BJ (cell line): ENCODE data around the gene OR51I2. TPM values are rescaled to one million over a fixed set of nuclear protein-coding genes. Genes with fewer than 3 reads are reported as not detected.

Experiments used
- CTCF ChIA-PET: fragments of 350-600 bp; formaldehyde crosslinking; extraction: SDS; loops from one replicate; lab custom pipeline; 2021; ENCODE audit warnings: antibody characterized with exemption, inconsistent platforms; lab: Yijun Ruan, JAX
- POLR2A ChIA-PET: fragments of 300-600 bp; sonication (Branson Sonifier 250); formaldehyde crosslinking; extraction: SDS; loops from one replicate; lab custom pipeline; 2021; ENCODE audit warnings: antibody characterized with exemption; lab: Charles Lee
- DNase-seq: peaks from one replicate; pipeline ENCODE4 v3.0.0-alpha.2; 2011; ENCODE audit warnings: low read depth
- H3K27me3 ChIP-seq: 2 replicates; pipeline ENCODE4 v1.6.0; 2011; ENCODE audit warnings: low read length; ENCODE audit not compliant: control insufficient read depth, insufficient read depth
- H3K36me3 ChIP-seq: 2 replicates; pipeline ENCODE4 v1.5.1; 2011; ENCODE audit warnings: low read length; ENCODE audit not compliant: control insufficient read depth, insufficient read depth
- H3K4me3 ChIP-seq: 2 replicates; pipeline ENCODE4 v1.5.1; 2011; ENCODE audit warnings: low read depth, mild to moderate bottlenecking, control low read depth, low read length
- polyA plus RNA-seq: library from polyadenylated mRNA; depleted of rRNA; stranded (reverse); fragments of >200 nt; gene quantifications from 2 replicates; pipeline ENCODE4 v1.2.3, GENCODE V29; 2011
- TF ChIP-seq, protein P1 (sequence below): IDR thresholded peaks from 2 replicates; pipeline ENCODE4 v1.5.1; 2011; ENCODE audit warnings: low read depth, mild to moderate bottlenecking, control low read depth, inconsistent platforms, low read length, moderate library complexity; ENCODE audit not compliant: insufficient read depth

The OR51I2 gene
- polyA plus RNA-seq, 1 experiment = not detected

DNA sequence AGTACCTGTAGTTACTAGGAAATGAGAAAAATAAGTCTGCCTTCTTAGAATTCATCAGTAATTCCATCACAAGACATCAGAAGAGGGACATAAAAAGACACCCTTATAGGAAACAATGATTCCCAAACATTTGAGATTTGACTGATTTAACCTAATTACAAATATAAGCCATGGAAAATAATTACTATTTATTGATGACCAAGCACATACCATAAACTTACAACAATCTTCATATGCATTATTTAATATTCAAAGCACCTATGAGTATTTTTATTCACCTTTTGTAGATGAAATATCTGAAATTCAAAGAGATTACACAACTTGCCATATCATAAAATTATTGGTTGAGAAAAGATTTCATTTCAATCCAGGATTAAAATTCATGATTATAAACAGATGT, 24.8 kb downstream of the OR51I2 start:
- TF ChIP-seq, protein P1, sequence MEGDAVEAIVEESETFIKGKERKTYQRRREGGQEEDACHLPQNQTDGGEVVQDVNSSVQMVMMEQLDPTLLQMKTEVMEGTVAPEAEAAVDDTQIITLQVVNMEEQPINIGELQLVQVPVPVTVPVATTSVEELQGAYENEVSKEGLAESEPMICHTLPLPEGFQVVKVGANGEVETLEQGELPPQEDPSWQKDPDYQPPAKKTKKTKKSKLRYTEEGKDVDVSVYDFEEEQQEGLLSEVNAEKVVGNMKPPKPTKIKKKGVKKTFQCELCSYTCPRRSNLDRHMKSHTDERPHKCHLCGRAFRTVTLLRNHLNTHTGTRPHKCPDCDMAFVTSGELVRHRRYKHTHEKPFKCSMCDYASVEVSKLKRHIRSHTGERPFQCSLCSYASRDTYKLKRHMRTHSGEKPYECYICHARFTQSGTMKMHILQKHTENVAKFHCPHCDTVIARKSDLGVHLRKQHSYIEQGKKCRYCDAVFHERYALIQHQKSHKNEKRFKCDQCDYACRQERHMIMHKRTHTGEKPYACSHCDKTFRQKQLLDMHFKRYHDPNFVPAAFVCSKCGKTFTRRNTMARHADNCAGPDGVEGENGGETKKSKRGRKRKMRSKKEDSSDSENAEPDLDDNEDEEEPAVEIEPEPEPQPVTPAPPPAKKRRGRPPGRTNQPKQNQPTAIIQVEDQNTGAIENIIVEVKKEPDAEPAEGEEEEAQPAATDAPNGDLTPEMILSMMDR = no peak
- ChIA-PET POLR2A (no interaction called here), CTCF (no interaction called here)
- Histone ChIP-seq H3K4me3 (no peak overlapping the region), H3K27me3 (no peaks in the 10 kb centered on the region), H3K36me3 (no peaks in the 10 kb centered on the region)
- DNase-seq = no peak

DNA sequence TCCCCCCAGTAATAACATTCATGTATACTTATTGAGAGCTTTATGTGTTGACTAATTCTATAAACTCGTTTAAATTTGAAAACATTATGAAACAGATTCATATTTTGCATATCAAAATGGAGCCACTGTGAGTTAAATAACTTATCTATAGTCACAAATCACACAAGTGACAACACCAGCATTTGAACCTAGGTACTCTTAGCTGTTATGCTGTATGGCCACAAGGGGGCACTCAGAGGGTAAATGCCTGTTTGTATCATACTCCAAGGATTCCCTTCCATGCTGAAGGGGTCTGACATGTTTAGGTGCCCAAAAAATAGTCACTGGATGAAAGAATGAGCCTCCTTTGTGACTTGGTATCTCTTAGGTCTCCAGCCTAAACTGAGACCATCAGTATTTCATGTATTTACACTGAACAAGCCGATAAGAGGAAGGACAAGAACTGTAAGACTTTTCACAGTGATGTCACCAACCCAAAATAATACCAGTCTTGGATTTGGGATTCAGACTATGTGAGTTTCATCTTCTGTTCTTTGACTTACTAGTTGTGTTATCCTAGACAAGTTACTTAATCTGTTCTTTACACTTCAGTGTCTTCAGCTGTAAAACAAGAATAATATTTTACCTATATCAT, 27.2 kb downstream of the OR51I2 start:
- POLR2A ChIA-PET = no interaction called here
- TF ChIP-seq, protein P1 = peak; percentile 83
- H3K27me3 ChIP-seq = no peaks in the 10 kb centered on the region
- H3K4me3 ChIP-seq = no peak overlapping the region
- CTCF ChIA-PET = interaction anchor here (0.6 to 2.5 kb wide), 24 partner anchors 9 to 887 kb away, joined by 3 to 14 read pairs (median 4); partner anchors contain the start of genes OR51I2 and OR52N2
- H3K36me3 ChIP-seq = no peaks in the 10 kb centered on the region
- DNase-seq = no peak

- TF ChIP-seq, protein P1 = no peak
- H3K4me3 ChIP-seq = no peak overlapping the region
- CTCF ChIA-PET = interaction anchor here (2.6 kb wide), 1 partner anchor 10 kb away, joined by 12 read pairs; no protein-coding TSS in a partner anchor
- POLR2A ChIA-PET = no interaction called here
- no peaks in the 10 kb centered on the region; the same call in none of the 2 replicates for H3K27me3 ChIP-seq
- H3K36me3 ChIP-seq = no peaks in the 10 kb centered on the region
- no peak for DNase-seq
These were observed 36.9 kb downstream of the OR51I2 start for GRCh38 chr11:5486003-5486402.

DNA sequence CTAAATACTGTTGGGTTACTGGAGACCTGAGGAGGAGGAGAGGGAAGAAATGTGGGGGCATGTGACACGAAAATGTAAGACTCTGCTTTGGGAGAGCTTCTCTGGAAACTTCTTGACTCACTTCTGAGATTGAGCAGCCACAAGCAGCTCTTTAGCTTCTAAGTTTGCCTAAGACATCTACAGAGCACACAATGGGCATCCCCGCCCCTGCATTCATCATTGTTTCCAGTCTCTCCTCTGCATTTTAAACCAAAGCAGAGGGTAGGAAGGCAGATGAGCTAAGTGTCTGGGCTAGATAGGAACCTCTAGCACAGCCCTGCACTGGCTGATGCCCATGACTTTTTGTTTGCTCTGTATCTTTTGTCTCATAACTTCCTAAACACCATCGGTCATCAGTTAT, 37.3 kb downstream of the OR51I2 start:
- H3K27me3 ChIP-seq = no peaks in the 10 kb centered on the region; the same call in none of the 2 replicates
- no peak overlapping the region for H3K4me3 ChIP-seq
- POLR2A ChIA-PET = no interaction called here
- DNase-seq = no peak
- TF ChIP-seq, protein P1 = no peak
- CTCF ChIA-PET = interaction anchor here (2.6 kb wide), 1 partner anchor 10 kb away, joined by 12 read pairs; no protein-coding TSS in a partner anchor
- no peaks in the 10 kb centered on the region for H3K36me3 ChIP-seq

DNA sequence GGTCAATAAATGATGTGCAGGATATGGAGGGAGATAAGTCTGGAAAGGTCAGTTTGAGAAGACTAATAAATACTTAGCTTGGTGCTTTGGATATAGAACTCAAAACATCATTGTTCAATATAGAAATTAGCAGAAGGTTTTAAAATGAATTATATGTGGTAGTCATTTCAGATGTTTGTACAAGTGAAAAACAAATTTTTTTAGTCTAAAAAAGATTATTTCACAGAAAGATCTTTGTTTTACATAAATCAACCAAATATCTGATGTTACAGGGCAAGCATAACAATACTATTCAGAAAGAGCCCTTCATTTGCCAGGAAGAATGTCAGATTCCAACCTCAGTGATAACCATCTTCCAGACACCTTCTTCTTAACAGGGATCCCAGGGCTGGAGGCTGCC, 39.3 kb downstream of the OR51I2 start, which contains the start of gene OR52D1:
Gene OR52D1 (plus strand): TSS at position 301 of the 400 bp plus-strand sequence. CDS start 22 bp downstream, at position 323.
- no peaks in the 10 kb centered on the region; the same call in none of the 2 replicates for H3K27me3 ChIP-seq
- no peak within 1 kb of the TSS for H3K4me3 ChIP-seq
- H3K36me3 ChIP-seq = no peaks in the 10 kb centered on the region
- POLR2A ChIA-PET = no interaction called here
- TF ChIP-seq, protein P1 = no peak
- DNase-seq = no peak
- CTCF ChIA-PET = no interaction called here
